Mononuclear cell (primary cell): ENCODE results near the gene ZNF57. TPM values are rescaled to one million over a fixed set of nuclear protein-coding genes. Genes with fewer than 3 reads are reported as not detected.
"Not testable (repeated sequence)": the region's sequence is repeated elsewhere in the genome, so short reads cannot be mapped to it uniquely, and the experiment has no call there.

Source experiments
- H3K27me3 ChIP-seq: 2 replicates; pipeline ENCODE4 v1.6.0; 2011; ENCODE audit warnings: low read length, control low read depth; ENCODE audit not compliant: insufficient read depth
- H3K4me1 ChIP-seq: 2 replicates; pipeline ENCODE4 v1.5.1; 2011; ENCODE audit warnings: mild to moderate bottlenecking, low read length, control low read depth; ENCODE audit not compliant: insufficient read depth
- H3K4me3 ChIP-seq: 2 replicates; pipeline ENCODE4 v1.5.1; 2011; ENCODE audit warnings: mild to moderate bottlenecking, low read length, moderate library complexity
- H3K9me3 ChIP-seq: 2 replicates; pipeline ENCODE4 v1.5.1; 2011; ENCODE audit warnings: low read depth, mild to moderate bottlenecking, control low read depth, low read length
- total RNA-seq: library from RNA; depleted of rRNA; stranded (reverse); fragments of >200 nt; gene quantifications from one replicate; pipeline ENCODE4 v1.2.3, GENCODE V29; 2012

The ZNF57 gene
- total RNA-seq, 1 donor, result 1.0 TPM

GRCh38 chr19:2963122-2963521 is 62.4 kb downstream of the ZNF57 start:
- Histone ChIP-seq H3K4me3 (no peak overlapping the region), H3K9me3 (no peaks in the 10 kb centered on the region), H3K4me1 (peaks cover 11% of the 10 kb centered on the region), H3K27me3 (no peaks in the 10 kb centered on the region)

GRCh38 chr19:2963631-2964030 is 62.9 kb downstream of the ZNF57 start:
- not testable (repeated sequence) for H3K9me3 ChIP-seq, H3K4me3 ChIP-seq, H3K27me3 ChIP-seq
- H3K4me1 ChIP-seq, result peaks cover 11% of the 10 kb centered on the region

- Histone ChIP-seq H3K9me3 (no peaks in the 10 kb centered on the region), H3K27me3 (no peaks in the 10 kb centered on the region), H3K4me1 (peaks cover 18% of the 10 kb centered on the region), H3K4me3 (no peak overlapping the region)
These were observed 64.1 kb downstream of the ZNF57 start for GRCh38 chr19:2964874-2965273.

- H3K27me3 ChIP-seq, result no peaks in the 10 kb centered on the region
- peaks cover 17% of the 10 kb centered on the region for H3K4me1 ChIP-seq
- no peaks in the 10 kb centered on the region for H3K9me3 ChIP-seq
- no peak overlapping the region for H3K4me3 ChIP-seq
These were observed 67.2 kb downstream of the ZNF57 start for GRCh38 chr19:2967972-2968371.

Other genes with a start within 250 kb of the ZNF57 start
- gene GNG7, start 198.2 kb upstream of the ZNF57 start, total RNA-seq, result 2.0 TPM
- 1.2 TPM for gene DIRAS1, start 179.6 kb upstream of the ZNF57 start, total RNA-seq
- gene SLC39A3, start 160.9 kb upstream of the ZNF57 start, total RNA-seq, result 11.5 TPM
- 23.0 TPM for gene SGTA, start 117.7 kb upstream of the ZNF57 start, total RNA-seq
- 15.4 TPM for gene THOP1, start 115.4 kb upstream of the ZNF57 start, total RNA-seq
- gene ZNF554, start 81.1 kb upstream of the ZNF57 start, total RNA-seq, result 1.8 TPM
- 3.1 TPM for gene ZNF555, start 59.5 kb upstream of the ZNF57 start, total RNA-seq
- gene ZNF556, start 33.6 kb upstream of the ZNF57 start, total RNA-seq, result not detected
- 1.4 TPM for gene ZNF77, start 44.0 kb downstream of the ZNF57 start, total RNA-seq
- gene TLE6, start 76.6 kb downstream of the ZNF57 start, total RNA-seq, result not detected
- 4.4 TPM for gene TLE2, start 128.4 kb downstream of the ZNF57 start, total RNA-seq
- 551 TPM for gene TLE5, start 161.6 kb downstream of the ZNF57 start, total RNA-seq
- gene GNA11, start 193.4 kb downstream of the ZNF57 start, total RNA-seq, result 1.3 TPM
- gene GNA15, start 235.1 kb downstream of the ZNF57 start, total RNA-seq, result 48.3 TPM